Posterior vena cava (tissue), 2 donors: ENCODE data around the gene PRPSAP2. TPM values are rescaled to one million over a fixed set of nuclear protein-coding genes. Genes with fewer than 3 reads are reported as not detected.

Experiments
- DNase-seq: peaks from one replicate; pipeline ENCODE4 v3.0.0-alpha.2; 2020; ENCODE audit warnings: low spot score
- intact Hi-C, 2 donors: fragments of 100-400 bp; cut with DNase I; formaldehyde crosslinking; loops; one replicate each; pipeline versions ENCODE4 v1.14.1 to v1.14.2; 2022 to 2023
- total RNA-seq, 2 donors: library from RNA; stranded (reverse); fragmentation: NEBNext Ultra II Directional; extraction: Animal tissue kit (Norgen Biotek cat#: 25700); gene quantifications; one replicate each; pipeline ENCODE4 v1.2.1, GENCODE V29; 2021
- donor health status: DM: yes; HTN: yes; CAD: no.
- donor health status: DM: yes; HTN: yes; CAD: no.

The PRPSAP2 gene
- total RNA-seq, 2 donors from 2014 or later, result 21.1 to 21.5 TPM

DNA sequence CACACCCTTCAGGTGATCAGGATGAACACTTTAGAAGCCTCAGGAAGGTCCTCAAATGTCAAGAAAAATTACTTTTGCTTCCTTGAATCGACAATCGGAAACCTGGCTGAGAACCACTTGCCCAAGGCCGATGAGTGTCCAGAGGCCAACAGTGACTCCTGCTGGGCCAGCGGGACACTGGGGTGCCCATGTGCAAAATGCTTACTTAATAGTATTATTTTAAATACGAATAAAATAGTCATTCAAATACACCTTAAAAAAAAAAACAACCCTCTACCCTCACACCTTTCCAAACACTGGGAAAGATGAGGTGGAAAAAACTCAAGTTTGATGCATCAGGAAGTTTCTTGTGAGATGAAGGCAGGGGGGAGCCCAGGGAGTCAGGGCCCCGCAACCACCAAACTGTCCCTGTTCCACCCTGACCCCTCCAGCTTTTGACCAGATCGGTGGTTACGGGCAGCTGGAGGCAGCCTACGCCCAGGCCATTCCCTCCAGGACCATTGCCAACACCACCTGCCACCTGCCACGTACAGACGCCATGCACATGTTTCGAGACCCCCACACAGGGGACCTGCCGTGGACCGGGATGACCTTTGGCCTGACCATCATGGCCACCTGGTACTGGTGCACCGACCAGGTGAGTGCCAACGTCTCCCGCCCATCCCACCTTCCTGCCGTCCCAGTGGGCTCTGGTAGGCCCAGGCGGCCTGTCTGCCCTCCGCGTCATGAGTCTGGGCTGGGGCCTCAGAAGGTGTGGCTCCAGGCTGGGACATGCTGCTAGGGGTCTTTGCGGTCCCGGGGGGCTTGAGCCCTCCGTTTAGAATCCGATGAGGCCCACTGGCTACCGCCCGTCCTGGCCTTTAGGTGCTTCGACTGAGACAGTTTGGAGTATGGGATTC, 112.9 kb downstream of the PRPSAP2 start:
- intact Hi-C loops, result no loop called here

DNA sequence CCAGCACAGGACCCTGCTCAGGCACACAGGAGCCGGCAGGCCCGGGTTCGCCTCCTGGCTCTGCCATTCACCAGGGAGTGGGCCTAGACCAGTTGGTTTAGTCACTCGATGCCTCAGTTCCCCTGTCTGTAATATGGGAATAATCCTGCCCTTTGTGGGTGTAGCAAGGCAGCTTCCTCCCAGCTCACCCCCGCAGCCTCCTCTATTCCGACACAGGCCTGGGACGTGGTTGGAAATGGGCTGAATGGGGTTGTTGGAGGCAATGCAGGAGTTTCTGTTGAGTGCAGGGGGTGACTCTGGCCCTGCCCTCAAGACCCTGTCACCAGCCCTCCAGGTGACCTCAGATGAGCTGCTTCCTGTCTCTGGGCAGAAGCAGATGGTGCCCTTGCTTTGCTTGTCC, 113.9 kb downstream of the PRPSAP2 start:
- no peak for DNase-seq
- intact Hi-C loops, result no loop called here

More for the DNA sequence above, 112.9 kb downstream of the PRPSAP2 start:
- no peak for DNase-seq

DNA sequence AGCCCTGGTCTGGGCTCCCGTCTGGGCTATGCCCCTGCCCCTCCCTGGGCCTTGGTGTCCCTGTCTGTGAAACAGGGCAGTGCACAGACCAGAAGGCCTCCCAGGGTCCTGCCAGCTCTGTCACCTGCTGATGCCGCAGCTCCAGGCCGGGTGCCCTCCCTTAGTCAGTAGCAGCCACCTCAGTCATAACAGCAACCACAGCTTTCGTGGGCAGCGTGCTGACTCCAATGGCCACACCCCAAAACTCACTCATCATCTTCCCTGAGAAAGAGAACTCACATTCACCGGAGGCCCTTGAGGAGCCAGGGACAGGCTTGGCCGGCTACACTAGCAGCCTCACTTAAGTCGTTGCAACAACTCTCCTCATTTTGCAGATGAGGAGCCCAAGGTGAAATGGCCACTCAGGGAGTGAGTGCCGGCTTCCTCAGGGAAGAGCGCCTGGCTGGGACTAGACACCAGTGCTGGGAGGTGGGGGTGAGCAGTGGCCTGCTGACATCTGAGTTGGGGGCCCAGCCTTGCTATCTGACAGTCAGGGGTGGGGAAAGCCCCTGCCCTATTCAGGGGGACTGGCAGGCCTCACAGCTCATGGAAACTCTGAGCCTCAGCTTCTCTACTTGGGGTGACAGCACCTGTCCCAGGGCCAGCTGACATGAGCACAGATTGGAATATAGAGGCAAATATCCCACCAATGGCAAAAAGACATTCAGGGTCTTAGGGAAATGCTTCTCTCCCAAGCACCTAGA, 116.6 kb downstream of the PRPSAP2 start:
- intact Hi-C loops, result no loop called here
- no peak for DNase-seq

GRCh38 chr17:18975597-18975996, 117.7 kb downstream of the PRPSAP2 start:
- intact Hi-C loops, result no loop called here
- DNase-seq, result no peak

- DNase-seq, result no peak
- intact Hi-C loops, result no loop called here
These were observed 118.3 kb downstream of the PRPSAP2 start for GRCh38 chr17:18976201-18976600.

DNA sequence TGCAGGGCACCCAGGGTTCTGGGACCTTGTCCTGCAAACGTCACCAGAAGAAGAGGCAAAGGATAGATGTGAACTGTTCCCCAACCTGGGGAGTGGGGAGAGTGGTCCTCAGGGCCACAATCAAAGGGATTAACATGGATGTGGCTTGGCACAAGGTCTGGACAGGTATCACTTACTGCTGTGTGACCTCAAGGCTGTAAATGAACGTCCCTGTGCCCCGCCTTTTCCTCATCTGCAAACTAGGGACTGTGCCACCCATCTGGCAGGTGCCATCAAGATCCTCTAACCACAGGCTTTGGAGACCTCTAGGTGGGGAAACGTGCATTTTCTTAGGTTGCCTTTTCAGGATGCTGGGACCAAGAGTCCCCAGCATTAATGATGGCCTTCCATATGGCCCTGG, 119.1 kb downstream of the PRPSAP2 start:
- intact Hi-C loops, result no loop called here
- DNase-seq, result no peak

DNA sequence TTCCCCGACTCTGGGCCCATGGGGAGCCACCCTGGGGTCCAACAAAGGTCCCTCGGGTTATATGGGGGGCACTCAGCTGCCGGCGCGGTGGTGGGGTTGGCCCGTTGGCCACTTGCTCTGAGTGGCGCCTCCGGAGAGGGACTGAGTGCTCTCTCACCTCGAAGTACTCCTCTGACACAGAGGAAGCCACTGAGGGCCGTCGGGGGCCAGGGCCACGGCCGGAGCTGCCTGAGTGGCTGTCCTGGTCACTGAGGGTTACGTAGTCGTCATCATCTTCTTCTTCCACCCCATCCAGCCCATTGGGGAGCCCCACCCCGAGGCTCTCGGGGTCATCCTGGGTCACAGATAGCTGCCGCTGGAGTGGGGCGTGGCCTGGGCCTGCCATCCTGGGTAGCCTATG, 119.7 kb downstream of the PRPSAP2 start:
- no peak for DNase-seq
- intact Hi-C loops, result no loop called here

DNA sequence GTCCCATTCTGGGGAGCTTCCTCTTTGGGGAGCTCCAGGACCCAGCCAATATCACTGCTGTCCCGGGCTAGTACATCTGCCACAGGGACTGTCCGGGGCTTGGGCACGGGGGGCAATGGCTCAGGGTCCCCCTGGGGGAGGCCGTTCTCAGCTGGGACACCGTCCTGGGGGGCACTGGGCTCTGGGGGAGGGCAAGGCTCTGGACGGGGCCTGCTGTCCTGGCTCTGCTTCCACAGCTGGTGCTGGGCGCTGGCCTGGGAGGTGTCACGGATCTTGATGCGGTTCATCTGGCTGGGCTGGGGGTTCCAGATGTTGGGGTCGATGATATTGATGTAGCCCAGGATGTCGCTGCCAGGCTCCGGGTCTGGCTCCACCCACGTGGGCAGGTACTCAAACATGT, 120.1 kb downstream of the PRPSAP2 start:
- no peak for DNase-seq

DNA sequence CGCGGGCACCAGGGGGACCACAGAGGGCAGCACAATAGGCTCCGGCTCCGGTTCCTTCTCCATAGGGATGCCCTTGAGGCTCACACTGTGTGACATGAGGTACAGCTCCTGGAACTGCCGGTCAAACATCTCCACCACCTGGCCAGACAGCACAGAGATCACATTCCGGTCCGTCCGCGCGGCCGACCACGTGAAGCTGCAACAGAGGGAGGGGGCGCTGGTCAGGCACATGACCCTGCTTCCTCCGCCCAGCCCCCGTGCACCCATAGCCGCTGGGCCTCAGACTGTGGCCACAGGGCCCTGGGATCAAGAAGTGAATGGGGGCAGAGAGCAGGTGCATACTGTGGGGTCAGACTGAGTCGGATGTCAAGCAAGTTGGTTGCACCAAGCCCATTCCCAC, 120.7 kb downstream of the PRPSAP2 start:
- DNase-seq, result no peak

More for the DNA sequence above, 120.1 kb downstream of the PRPSAP2 start:
- intact Hi-C loops, result no loop called here

More for the DNA sequence above, 120.7 kb downstream of the PRPSAP2 start:
- intact Hi-C loops, result no loop called here

Other genes starting within 250 kb of the PRPSAP2 start
- gene TBC1D28, start 213.7 kb upstream of the PRPSAP2 start, total RNA-seq, result not detected
- gene FOXO3B, start 175.8 kb upstream of the PRPSAP2 start, total RNA-seq, result 1 to 10 TPM; 1.5 to 2.3 TPM
- under 1 TPM; 0.10 to 0.14 TPM for gene FBXW10, start 114.1 kb upstream of the PRPSAP2 start, total RNA-seq
- gene TVP23B, start 76.9 kb upstream of the PRPSAP2 start, total RNA-seq, result 10 to 100 TPM; 26.7 to 29.4 TPM
- not detected for gene SLC5A10, start 94.0 kb downstream of the PRPSAP2 start, total RNA-seq
- 10 to 100 TPM in 1 of 2 donors, 1 to 10 TPM in 1; 2.8 to 10.9 TPM for gene FAM83G, start 146.6 kb downstream of the PRPSAP2 start, total RNA-seq
- 1 to 10 TPM; 4.0 to 6.8 TPM for gene GRAP, start 188.8 kb downstream of the PRPSAP2 start, total RNA-seq